ENCODE results near the gene SNRNP35.
"Not testable (repeated sequence)": the region's sequence is repeated elsewhere in the genome, so short reads cannot be mapped to it uniquely, and the experiment has no call there.

SNRNP35 gene, protein sequence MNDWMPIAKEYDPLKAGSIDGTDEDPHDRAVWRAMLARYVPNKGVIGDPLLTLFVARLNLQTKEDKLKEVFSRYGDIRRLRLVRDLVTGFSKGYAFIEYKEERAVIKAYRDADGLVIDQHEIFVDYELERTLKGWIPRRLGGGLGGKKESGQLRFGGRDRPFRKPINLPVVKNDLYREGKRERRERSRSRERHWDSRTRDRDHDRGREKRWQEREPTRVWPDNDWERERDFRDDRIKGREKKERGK

DNA sequence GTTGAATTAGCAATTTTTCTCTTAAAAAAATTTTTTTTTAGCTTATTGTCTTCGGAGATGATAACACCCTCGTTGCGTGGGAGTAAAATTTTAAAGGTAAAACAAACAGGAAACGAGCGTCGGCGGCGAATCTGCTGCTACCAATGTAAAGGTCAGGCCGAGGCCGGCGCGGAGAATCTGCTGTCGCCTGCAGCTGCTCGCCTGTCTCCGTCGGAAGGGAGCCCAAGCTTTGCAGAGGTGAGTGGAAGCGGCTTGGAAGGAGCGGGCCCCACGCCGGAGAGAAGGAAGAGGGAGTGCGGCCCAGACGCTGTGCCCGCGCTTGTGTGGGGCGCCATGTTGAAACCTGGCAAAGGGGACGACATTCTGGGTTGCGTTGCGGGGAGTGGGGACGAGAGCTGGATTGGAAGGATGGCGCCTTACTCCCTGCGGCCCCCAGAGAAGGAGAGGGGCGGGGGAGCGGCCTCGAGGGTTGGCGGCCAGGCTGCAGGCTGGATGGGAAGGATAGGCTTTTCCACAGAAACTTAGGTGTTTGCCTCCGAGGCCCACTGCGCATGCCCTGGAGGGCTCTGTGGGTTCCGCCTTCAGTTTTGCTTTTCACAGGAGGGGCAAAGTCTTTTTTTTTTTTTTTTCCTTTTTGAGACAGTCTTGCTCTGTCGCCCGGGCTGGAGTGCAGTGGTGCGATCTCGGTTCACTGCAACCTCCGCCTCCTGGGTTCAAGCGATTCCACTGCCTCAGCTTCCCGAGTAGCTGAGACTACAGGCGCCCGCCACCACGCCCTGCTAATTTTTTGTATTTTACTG lies at the start of gene SNRNP35:
Gene SNRNP35 (plus strand): TSS at position 160 of the 800 bp plus-strand sequence. CDS start 7,402 bp downstream, outside the sequence.
- no peak for FAIRE-seq
- TF ChIP-seq, protein P1, sequence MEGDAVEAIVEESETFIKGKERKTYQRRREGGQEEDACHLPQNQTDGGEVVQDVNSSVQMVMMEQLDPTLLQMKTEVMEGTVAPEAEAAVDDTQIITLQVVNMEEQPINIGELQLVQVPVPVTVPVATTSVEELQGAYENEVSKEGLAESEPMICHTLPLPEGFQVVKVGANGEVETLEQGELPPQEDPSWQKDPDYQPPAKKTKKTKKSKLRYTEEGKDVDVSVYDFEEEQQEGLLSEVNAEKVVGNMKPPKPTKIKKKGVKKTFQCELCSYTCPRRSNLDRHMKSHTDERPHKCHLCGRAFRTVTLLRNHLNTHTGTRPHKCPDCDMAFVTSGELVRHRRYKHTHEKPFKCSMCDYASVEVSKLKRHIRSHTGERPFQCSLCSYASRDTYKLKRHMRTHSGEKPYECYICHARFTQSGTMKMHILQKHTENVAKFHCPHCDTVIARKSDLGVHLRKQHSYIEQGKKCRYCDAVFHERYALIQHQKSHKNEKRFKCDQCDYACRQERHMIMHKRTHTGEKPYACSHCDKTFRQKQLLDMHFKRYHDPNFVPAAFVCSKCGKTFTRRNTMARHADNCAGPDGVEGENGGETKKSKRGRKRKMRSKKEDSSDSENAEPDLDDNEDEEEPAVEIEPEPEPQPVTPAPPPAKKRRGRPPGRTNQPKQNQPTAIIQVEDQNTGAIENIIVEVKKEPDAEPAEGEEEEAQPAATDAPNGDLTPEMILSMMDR (IDR thresholded peaks at IDR 0.05; ENCODE audit: insufficient read depth, missing control alignments): no peak
- DNase-seq (ENCODE audit: insufficient read length, low spot score): no peak

DNA sequence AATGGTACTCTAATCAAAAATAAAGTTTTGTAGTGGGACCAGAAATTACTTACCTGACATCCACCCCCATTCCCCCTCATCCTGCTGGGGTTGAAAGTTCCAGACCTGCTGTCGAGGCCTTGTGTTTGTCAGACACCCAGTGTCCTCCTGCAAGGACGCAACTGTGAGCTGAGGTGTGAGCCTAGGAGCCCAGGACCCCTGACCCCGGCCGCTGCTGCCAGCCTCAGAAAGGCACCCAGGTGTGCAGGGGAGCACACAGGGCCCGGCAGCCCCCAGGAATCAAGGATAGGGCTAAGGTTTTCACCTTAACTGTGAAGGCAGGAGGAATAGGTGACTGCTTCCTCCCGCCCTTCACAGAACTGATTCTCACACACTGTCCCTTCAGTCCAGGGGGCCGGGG lies 49.3 kb upstream of the SNRNP35 start:
- FAIRE-seq; DNase-seq (ENCODE audit: insufficient read length, low spot score): not testable (repeated sequence)

DNA sequence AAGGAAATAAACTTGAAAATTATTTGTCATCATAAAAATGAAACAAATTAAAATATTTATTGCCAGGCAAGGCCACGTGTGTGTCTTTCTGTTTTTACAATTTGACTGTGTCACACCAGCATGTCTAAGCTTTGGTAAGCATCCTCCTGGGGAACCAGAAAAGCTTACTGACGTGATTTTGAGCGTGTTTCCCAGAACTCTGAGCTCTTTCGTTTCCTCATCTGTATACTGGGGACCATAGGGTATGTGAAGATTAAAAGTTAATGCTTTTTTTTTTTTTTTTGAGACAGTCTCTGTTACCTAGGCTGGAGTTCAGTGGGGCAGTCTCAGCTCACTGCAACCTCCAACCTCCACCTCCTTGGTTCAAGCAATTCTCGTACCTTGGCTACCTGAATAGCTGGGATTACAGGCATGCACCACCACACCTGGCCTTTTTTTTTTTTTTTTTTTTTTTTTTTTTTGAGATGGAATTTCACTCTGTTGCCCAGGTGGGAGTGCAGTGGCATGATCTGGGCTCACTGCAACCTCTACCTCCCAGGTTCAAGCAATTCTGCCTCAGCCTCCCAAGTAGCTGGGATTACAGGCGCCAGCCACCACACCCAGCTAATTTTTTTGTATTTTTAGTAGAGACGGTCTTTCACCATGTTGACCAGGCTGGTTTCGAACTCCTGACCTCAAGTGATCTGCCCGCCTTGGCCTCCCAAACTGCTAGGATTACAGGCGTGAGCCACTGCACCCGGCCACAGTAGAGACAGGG lies 48.5 kb upstream of the SNRNP35 start:
- DNase-seq (ENCODE audit: insufficient read length, low spot score); FAIRE-seq: not testable (repeated sequence)

DNA sequence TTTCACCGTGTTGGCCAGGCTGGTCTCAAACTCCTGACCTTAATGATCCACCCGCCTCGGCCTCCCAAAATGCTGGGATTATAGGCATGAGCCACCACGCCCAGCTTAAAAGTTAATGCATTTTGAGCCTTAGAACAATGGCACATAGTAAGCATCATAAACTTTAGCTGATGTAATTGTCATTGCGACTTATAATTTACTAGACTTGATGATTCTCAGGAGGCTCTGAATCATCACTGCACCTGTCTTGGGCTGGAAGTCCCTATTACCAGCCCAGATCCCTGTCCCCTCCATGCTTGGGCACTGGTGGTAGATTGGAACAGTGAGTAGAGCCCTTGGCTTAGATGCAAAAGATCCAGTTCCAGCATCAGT lies 47.9 kb upstream of the SNRNP35 start:
- TF ChIP-seq, protein P1 (IDR thresholded peaks at IDR 0.05; ENCODE audit: insufficient read depth, missing control alignments): no peak

DNA sequence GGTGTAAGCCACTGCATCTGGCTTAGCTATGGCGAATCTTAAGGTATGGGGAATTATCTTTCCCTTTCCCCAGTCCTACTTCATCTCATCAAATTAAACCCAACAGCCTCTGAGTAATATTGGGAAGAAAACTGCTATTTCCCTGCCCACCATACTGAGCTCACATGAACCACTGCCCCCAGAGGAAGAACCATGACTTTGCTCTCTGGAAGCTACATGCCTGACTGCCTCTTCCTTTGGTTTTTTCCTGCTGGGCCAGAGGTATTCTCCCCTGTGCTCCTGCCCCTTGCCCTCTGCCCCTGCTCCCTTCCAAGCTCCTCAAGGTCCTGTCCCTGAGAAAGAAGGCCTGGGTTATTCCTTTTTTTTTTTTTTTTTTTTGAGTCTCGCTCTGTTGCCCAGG lies 36.6 kb upstream of the SNRNP35 start:
- no peak for FAIRE-seq
- DNase-seq (ENCODE audit: insufficient read length, low spot score): no peak
- TF ChIP-seq, protein P1 (IDR thresholded peaks at IDR 0.05; ENCODE audit: insufficient read depth, missing control alignments): no peak

More for the DNA sequence above, 47.9 kb upstream of the SNRNP35 start:
- DNase-seq (ENCODE audit: insufficient read length, low spot score) (no peak), FAIRE-seq (no peak)

DNA sequence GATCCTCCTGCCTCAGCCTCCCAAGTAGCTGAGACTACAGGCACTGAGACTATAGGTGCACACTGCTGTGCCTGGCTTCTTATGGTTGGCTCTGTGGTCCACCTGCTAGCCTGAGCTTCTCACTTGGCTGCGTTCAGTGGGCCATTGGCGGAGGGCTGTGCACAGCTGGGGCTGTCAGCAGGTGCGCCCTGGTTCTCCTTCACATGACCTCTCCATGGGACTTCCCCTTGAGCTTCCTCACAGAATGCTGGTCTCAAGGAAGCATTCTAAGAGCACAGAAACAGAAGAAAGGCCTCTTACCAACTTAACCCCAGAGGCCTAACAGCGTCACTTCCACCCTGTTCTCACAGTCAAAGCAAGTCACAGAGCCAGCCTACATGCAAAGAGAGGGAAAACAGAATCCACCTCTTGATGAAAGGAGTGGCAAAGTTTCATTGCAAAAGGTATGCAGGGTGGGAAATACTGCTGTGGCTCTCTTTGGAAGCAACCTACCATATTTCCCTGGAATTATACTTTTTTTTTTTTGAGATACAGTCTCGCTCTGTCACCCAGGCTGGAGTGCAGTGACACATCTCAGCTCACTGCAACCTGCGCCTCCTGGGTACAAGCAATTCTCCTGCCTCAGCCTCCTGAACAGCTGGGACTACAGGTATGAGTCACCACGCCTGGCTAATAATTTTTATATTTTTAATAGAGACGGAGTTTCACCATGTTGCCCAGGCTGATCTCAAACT lies 30.7 kb upstream of the SNRNP35 start:
- FAIRE-seq: no peak
- TF ChIP-seq, protein P1 (IDR thresholded peaks at IDR 0.05; ENCODE audit: insufficient read depth, missing control alignments): no peak
- no peak for DNase-seq (ENCODE audit: insufficient read length, low spot score)

DNA sequence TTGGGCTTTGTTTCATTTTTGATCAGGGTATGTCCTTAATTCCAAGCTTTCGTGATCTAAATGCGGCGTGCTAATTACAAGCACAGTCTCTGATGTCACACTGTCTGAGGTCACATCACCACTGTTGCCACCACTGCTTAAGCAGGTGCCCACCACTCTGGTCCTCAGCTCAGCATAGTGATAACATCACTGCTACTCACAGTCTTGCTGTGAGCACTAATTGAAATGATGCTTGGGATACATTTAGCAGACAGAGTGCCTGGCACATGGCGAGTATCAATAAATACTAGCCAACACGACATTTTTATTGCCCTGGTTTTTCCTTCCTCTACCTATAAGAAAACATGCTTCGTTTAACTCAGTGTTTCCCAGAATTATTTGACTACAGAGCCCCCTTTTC lies 29.3 kb upstream of the SNRNP35 start:
- TF ChIP-seq, protein P1 (IDR thresholded peaks at IDR 0.05; ENCODE audit: insufficient read depth, missing control alignments): no peak
- FAIRE-seq (no peak), DNase-seq (ENCODE audit: insufficient read length, low spot score) (no peak)

DNA sequence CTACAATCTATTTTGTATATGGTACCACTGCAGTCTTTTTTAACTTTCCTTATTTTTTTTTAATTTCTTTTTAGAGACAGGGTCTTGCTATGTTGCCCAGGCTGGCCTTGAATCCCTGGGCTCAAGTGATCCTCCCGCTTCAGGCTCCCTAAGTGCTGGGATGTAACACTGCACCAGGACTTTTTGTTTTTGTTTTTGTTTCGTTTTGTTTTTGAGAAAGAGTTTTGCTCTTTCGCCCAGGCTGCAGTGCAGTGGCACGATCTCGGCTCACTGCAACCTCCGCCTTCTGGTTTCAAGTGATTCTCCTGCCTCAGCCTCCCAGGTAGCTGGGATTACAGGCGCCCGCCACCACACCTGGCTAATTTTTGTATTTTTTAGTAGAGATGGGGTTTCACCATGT lies 28.8 kb upstream of the SNRNP35 start:
- not testable (repeated sequence) for DNase-seq (ENCODE audit: insufficient read length, low spot score); FAIRE-seq

DNA sequence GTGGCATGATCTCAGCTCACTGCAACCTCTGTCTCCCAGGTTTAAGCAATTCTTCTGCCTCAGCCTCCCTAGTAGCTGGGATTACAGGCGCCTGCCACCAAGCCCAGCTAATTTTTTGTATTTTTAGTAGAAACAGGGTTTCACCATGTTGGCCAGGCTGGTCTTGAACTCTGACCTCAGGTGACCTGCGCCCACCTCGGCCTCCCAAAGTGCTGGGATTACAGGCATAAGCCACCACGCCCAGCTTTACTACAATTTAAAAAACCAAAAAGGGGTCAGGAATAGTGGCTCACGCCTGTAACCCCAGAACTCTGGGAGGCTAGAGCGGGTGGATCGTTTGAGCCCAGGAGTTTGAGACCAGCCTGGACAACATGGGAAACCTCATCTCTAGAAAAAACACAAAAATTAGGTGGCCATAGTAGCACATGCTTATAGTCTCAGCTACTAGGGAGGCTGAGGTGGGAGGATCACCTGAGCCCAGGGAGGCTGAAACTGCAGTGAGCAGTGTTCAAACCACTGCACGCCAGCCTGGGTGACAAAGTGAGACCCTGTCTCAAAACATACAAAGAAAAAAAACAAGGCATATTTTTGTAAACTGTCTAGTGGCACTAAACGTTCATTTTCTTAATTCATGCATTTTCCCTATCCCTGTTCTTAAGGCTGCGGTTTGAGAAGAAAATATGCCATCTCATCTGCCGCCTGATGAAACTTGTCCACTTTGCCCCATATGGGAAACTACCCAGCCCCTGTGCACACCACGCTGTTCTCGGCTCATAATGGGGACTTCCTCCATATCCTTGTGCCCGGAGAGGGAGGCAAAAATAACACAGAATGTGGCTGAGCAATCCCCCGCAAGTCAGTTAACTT lies 25.8 kb upstream of the SNRNP35 start:
- not testable (repeated sequence) for FAIRE-seq; DNase-seq (ENCODE audit: insufficient read length, low spot score)

All from D721Med (cell line).